Activated CD8-positive, alpha-beta T cell treated with anti-CD3 and anti-CD28 coated beads for 36 hours (primary cell): ENCODE data around the gene CBFA2T3. TPM values are rescaled to one million over a fixed set of nuclear protein-coding genes. Genes with fewer than 3 reads are reported as not detected.

Experiments
- ATAC-seq: fragments of 200-7000 bp; cut with Tn5 transposase; one replicate; pipeline ENCODE4 v1.10.0; 2021; ENCODE audit warnings: mild to moderate bottlenecking, moderate library complexity
- CTCF ChIA-PET: fragments of 350-600 bp; sonication (Branson Sonifier 250); formaldehyde crosslinking; loops from one replicate; lab custom pipeline; 2021; ENCODE audit warnings: antibody characterized with exemption; lab: Charles Lee
- POLR2A ChIA-PET: fragments of 350-600 bp; sonication (Branson Sonifier 250); formaldehyde crosslinking; loops from one replicate; lab custom pipeline; 2021; ENCODE audit warnings: antibody characterized with exemption; lab: Charles Lee
- DNase-seq: peaks from one replicate; pipeline ENCODE4 v3.0.0-alpha.2; 2020
- H3K27ac Mint-ChIP-seq: one replicate; pipeline ENCODE4 v1.8.0; 2021; ENCODE audit warnings: mild to moderate bottlenecking, mixed read lengths
- H3K27me3 Mint-ChIP-seq: one replicate; pipeline ENCODE4 v1.8.0; 2021; ENCODE audit warnings: mixed read lengths
- H3K36me3 Mint-ChIP-seq: one replicate; pipeline ENCODE4 v1.8.0; 2021; ENCODE audit warnings: low read depth, mixed read lengths
- H3K4me1 Mint-ChIP-seq: one replicate; pipeline ENCODE4 v1.8.0; 2021; ENCODE audit warnings: low read depth, mixed read lengths
- H3K4me3 Mint-ChIP-seq: one replicate; pipeline ENCODE4 v1.8.0; 2021; ENCODE audit warnings: mild to moderate bottlenecking, moderate library complexity, mixed read lengths
- H3K9me3 Mint-ChIP-seq: one replicate; pipeline ENCODE4 v1.8.0; 2021; ENCODE audit warnings: mixed read lengths
- intact Hi-C: fragments of 100-400 bp; cut with micrococcal nuclease; formaldehyde crosslinking; loops from one replicate; pipeline ENCODE4 v1.10.0; 2022
- total RNA-seq, 2 experiments: library from RNA; stranded (reverse); gene quantifications; one replicate each; pipeline ENCODE4 v1.2.3, GENCODE V29; 2021
- TF ChIP-seq, protein P1 (sequence below): fragments of 200-600 bp; IDR thresholded peaks from one replicate; pipeline ENCODE4 v1.8.0; 2022; ENCODE audit warnings: antibody characterized with exemption, mild to moderate bottlenecking

CBFA2T3 gene
- total RNA-seq, 2 experiments from 2014 or later: 0.14 to 0.34 TPM

DNA sequence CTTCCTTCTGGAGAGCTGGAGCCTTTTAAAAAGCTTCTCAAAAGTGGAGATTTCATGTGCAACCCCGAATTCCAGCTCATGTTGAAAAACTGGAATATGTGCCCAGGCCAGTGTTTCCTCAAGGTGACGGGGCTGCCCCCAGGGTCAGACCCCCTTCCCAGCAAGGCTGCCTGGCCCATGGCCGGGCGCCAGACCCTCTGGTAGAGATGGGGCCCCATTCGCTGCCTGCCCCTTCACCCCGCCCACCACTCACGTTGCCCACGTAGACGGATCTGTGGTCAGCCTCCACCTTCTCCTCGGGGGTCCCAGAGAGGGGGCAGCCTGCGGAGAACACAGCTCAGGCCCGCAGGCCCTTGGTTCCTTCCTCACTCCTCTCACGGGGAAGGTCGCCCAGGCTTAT, 111.7 kb downstream of the CBFA2T3 start:
- POLR2A ChIA-PET: interaction anchor here (1.1 kb wide), 1 partner anchor 22 kb away, joined by 3 read pairs; no protein-coding TSS in a partner anchor
- no peaks in the 10 kb centered on the region for H3K36me3 Mint-ChIP-seq
- no peak overlapping the region for H3K4me3 Mint-ChIP-seq
- intact Hi-C loops: no loop called here
- no peak overlapping the region for H3K27ac Mint-ChIP-seq
- no peaks in the 10 kb centered on the region for H3K4me1 Mint-ChIP-seq
- no peaks in the 10 kb centered on the region for H3K27me3 Mint-ChIP-seq
- no peaks in the 10 kb centered on the region for H3K9me3 Mint-ChIP-seq
- ATAC-seq (no peak), DNase-seq (no peak)
- TF ChIP-seq, protein P1, sequence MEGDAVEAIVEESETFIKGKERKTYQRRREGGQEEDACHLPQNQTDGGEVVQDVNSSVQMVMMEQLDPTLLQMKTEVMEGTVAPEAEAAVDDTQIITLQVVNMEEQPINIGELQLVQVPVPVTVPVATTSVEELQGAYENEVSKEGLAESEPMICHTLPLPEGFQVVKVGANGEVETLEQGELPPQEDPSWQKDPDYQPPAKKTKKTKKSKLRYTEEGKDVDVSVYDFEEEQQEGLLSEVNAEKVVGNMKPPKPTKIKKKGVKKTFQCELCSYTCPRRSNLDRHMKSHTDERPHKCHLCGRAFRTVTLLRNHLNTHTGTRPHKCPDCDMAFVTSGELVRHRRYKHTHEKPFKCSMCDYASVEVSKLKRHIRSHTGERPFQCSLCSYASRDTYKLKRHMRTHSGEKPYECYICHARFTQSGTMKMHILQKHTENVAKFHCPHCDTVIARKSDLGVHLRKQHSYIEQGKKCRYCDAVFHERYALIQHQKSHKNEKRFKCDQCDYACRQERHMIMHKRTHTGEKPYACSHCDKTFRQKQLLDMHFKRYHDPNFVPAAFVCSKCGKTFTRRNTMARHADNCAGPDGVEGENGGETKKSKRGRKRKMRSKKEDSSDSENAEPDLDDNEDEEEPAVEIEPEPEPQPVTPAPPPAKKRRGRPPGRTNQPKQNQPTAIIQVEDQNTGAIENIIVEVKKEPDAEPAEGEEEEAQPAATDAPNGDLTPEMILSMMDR: no peak
- CTCF ChIA-PET: no interaction called here

DNA sequence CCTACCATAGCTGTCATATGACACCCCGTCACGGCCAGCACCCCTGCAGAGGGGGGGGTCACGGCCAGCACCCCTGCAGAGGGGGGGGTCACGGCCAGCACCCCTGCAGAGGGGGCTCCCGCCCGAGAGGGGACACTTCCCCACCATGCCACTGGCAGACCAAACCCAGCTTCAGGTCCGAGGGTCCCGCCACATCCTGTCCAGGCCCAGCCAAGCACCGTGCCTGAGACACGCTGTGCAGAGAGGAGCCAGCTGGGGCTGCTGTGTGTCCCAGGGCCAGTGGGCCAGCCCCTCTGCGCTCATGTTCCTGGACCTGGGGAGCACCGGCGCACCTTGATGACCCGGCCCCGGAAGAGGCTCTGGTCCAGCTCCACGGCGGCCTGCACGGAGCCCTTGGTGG, 112.5 kb downstream of the CBFA2T3 start:
- intact Hi-C loops: no loop called here
- ATAC-seq (no peak), DNase-seq (no peak)
- TF ChIP-seq, protein P1: no peak
- H3K9me3 Mint-ChIP-seq: no peaks in the 10 kb centered on the region
- H3K27ac Mint-ChIP-seq: no peak overlapping the region
- ChIA-PET CTCF (no interaction called here), POLR2A (interaction anchor here (0.6 to 1.1 kb wide), 2 partner anchors 23 to 958 kb away, joined by 3 read pairs; no protein-coding TSS in a partner anchor)
- no peaks in the 10 kb centered on the region for H3K27me3 Mint-ChIP-seq
- H3K4me3 Mint-ChIP-seq: no peak overlapping the region
- H3K4me1 Mint-ChIP-seq: no peaks in the 10 kb centered on the region
- H3K36me3 Mint-ChIP-seq: peaks cover 4% of the 10 kb centered on the region

DNA sequence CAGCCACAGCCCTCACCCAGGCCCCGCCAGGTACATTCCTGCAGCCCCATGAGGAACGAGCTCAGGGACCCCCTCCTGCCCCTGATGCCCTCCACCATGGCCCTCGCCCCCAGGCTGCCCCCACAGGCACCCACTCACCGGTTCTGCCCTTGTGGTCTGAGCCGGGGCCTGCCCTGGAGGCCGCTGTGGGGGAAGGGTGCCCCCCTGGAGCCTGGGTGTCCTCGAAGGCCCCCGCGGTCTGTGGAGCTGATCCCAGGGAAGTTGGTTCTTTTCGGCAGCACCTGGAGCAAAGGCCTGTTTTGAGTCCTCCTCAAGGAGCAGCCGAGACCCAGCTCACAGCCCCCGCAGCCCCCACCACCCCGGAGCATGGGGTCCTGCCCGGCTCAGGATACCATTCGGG, 112.9 kb downstream of the CBFA2T3 start:
- no peak overlapping the region for H3K27ac Mint-ChIP-seq

DNA sequence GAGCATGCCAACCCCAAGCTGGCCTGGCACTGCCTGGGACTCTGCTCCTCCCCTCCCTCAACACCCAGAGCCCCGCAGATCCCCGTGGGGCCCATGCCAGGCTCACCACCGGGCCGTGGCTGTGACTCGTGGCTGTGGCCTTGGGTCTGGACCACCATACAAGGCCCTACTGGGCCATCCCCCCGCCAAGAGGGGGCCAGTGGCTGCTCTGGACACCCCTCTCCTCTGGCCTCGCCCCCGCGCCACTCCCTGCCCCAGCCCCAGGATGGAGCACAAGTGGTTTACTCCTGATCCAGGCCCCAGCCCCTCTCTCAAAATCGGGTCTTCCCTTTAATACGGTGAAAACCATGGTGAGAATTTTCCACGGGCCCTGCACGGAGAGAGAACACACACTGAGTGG, 113.6 kb downstream of the CBFA2T3 start:
- ATAC-seq (no peak), DNase-seq (no peak)
- TF ChIP-seq, protein P1: no peak
- peaks cover 5% of the 10 kb centered on the region for H3K4me1 Mint-ChIP-seq
- POLR2A ChIA-PET: interaction anchor here (0.6 kb wide), 2 partner anchors 18 to 632 kb away, joined by 3 read pairs; no protein-coding TSS in a partner anchor
- peaks cover 11% of the 10 kb centered on the region for H3K36me3 Mint-ChIP-seq
- no peak overlapping the region for H3K4me3 Mint-ChIP-seq
- intact Hi-C loops: no loop called here
- no peak overlapping the region for H3K27ac Mint-ChIP-seq
- no peaks in the 10 kb centered on the region for H3K9me3 Mint-ChIP-seq
- H3K27me3 Mint-ChIP-seq: no peaks in the 10 kb centered on the region
- CTCF ChIA-PET: no interaction called here

More for the DNA sequence above, 112.9 kb downstream of the CBFA2T3 start:
- no peak for ATAC-seq
- POLR2A ChIA-PET: interaction anchor here (0.6 to 1.1 kb wide), 4 partner anchors 17 to 958 kb away, joined by 3 read pairs; no protein-coding TSS in a partner anchor
- intact Hi-C loops: no loop called here
- H3K27me3 Mint-ChIP-seq: no peaks in the 10 kb centered on the region
- TF ChIP-seq, protein P1: no peak
- H3K4me3 Mint-ChIP-seq: no peak overlapping the region
- DNase-seq: no peak
- CTCF ChIA-PET: no interaction called here
- H3K9me3 Mint-ChIP-seq: no peaks in the 10 kb centered on the region
- peaks cover 8% of the 10 kb centered on the region for H3K36me3 Mint-ChIP-seq
- H3K4me1 Mint-ChIP-seq: no peaks in the 10 kb centered on the region

- no peaks in the 10 kb centered on the region for H3K9me3 Mint-ChIP-seq
- ATAC-seq (no peak), DNase-seq (no peak)
- peaks cover 12% of the 10 kb centered on the region for H3K36me3 Mint-ChIP-seq
- H3K4me3 Mint-ChIP-seq: no peak overlapping the region
- ChIA-PET CTCF (no interaction called here), POLR2A (no interaction called here)
- H3K4me1 Mint-ChIP-seq: peaks cover 9% of the 10 kb centered on the region
- H3K27ac Mint-ChIP-seq: no peak overlapping the region
- TF ChIP-seq, protein P1: no peak
- intact Hi-C loops: no loop called here
- H3K27me3 Mint-ChIP-seq: no peaks in the 10 kb centered on the region
Observed at GRCh38 chr16:88862968-88863367, 114.0 kb downstream of the CBFA2T3 start.
